ENCODE measurements around the gene TGM3.

TGM3 gene

GRCh38 chr20:2299301-2299700 lies 3.5 kb downstream of the TGM3 start:
- Histone ChIP-seq H3K9ac (ENCODE audit: low read depth, low read length) (no peak overlapping the region), H3K4me2 (ENCODE audit: low read length) (no peak overlapping the region), H3K4me3 (ENCODE audit: low read length) (no peak overlapping the region), H3K36me3 (ENCODE audit: insufficient read depth, low read length) (no peaks in the 10 kb centered on the region), H3K27me3 (ENCODE audit: control insufficient read depth, insufficient read depth, low read length) (peaks cover 72% of the 10 kb centered on the region), H3K9me3 (replicated peaks; ENCODE audit: low read length) (no peaks in the 10 kb centered on the region), H3K4me1 (ENCODE audit: control insufficient read depth, insufficient read depth, low read length) (no peaks in the 10 kb centered on the region)

- Histone ChIP-seq H3K9me3 (replicated peaks; ENCODE audit: low read length) (no peaks in the 10 kb centered on the region), H3K4me3 (ENCODE audit: low read length) (no peak overlapping the region), H3K4me1 (ENCODE audit: control insufficient read depth, insufficient read depth, low read length) (no peaks in the 10 kb centered on the region), H3K36me3 (ENCODE audit: insufficient read depth, low read length) (no peaks in the 10 kb centered on the region), H3K9ac (ENCODE audit: low read depth, low read length) (no peak overlapping the region), H3K27me3 (ENCODE audit: control insufficient read depth, insufficient read depth, low read length) (peaks cover 65% of the 10 kb centered on the region), H3K4me2 (ENCODE audit: low read length) (no peak overlapping the region)
These were observed 4.2 kb downstream of the TGM3 start for GRCh38 chr20:2300002-2300401.

DNA sequence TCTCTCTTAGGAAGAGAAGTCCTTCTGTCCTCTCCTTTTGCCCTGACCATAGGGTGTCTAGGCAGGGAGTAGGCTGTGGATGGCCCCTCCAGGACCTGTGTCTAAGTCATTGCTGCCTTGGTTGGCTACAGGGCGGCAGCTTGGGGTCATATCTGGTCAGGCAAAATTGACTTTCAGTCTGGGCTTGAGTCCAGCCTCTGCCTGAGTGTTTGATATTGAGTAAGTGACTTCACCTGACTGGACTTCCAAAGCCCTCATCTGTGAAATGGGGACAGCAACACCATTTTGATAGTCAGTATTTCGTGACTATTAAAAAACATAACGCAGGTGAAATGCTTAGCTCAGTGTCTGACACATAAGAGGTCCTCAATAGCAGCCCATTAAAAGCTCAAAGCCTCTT lies 4.6 kb downstream of the TGM3 start:
- Histone ChIP-seq H3K27me3 (ENCODE audit: control insufficient read depth, insufficient read depth, low read length) (peaks cover 64% of the 10 kb centered on the region), H3K9me3 (replicated peaks; ENCODE audit: low read length) (no peaks in the 10 kb centered on the region), H3K4me1 (ENCODE audit: control insufficient read depth, insufficient read depth, low read length) (no peaks in the 10 kb centered on the region), H3K9ac (ENCODE audit: low read depth, low read length) (no peak overlapping the region), H3K4me3 (ENCODE audit: low read length) (no peak overlapping the region), H3K36me3 (ENCODE audit: insufficient read depth, low read length) (no peaks in the 10 kb centered on the region), H3K4me2 (ENCODE audit: low read length) (no peak overlapping the region)

GRCh38 chr20:2301164-2301622 lies 5.4 kb downstream of the TGM3 start:
- Histone ChIP-seq H3K4me2 (ENCODE audit: low read length) (no peak overlapping the region), H3K4me1 (ENCODE audit: control insufficient read depth, insufficient read depth, low read length) (no peaks in the 10 kb centered on the region), H3K4me3 (ENCODE audit: low read length) (no peak overlapping the region), H3K9me3 (replicated peaks; ENCODE audit: low read length) (no peaks in the 10 kb centered on the region), H3K9ac (ENCODE audit: low read depth, low read length) (no peak overlapping the region), H3K36me3 (ENCODE audit: insufficient read depth, low read length) (no peaks in the 10 kb centered on the region), H3K27me3 (ENCODE audit: control insufficient read depth, insufficient read depth, low read length) (peaks cover 63% of the 10 kb centered on the region)

- no peaks in the 10 kb centered on the region for H3K36me3 ChIP-seq (ENCODE audit: insufficient read depth, low read length)
- peaks cover 49% of the 10 kb centered on the region for H3K27me3 ChIP-seq (ENCODE audit: control insufficient read depth, insufficient read depth, low read length)
- H3K4me1 ChIP-seq (ENCODE audit: control insufficient read depth, insufficient read depth, low read length): no peaks in the 10 kb centered on the region
- no peaks in the 10 kb centered on the region for H3K9me3 ChIP-seq (replicated peaks; ENCODE audit: low read length)
- no peak overlapping the region for H3K4me3 ChIP-seq (ENCODE audit: low read length)
- H3K4me2 ChIP-seq (ENCODE audit: low read length): no peak overlapping the region
- no peak overlapping the region for H3K9ac ChIP-seq (ENCODE audit: low read depth, low read length)
These were observed 6.7 kb downstream of the TGM3 start for GRCh38 chr20:2302384-2303060.

DNA sequence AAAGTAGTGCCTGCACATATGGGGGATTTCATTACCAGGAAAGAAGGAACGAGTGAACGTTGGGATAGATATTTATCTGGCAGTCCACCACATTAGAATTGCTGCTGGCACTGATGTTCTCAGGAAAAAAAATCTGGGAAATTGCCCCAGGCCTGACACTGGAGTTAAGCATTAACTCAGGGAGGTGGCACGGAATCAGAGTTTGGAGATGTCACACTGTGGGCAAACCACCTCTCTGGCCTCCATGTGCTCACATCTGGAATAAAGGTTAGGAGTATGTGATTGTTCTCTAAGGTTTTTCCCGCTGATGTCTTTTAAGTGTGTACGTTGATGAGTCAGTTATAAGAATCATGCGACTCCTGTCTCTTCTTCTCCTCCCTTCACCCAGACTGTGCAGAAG lies 7.9 kb downstream of the TGM3 start:
- no peaks in the 10 kb centered on the region for H3K9me3 ChIP-seq (replicated peaks; ENCODE audit: low read length)
- peaks cover 38% of the 10 kb centered on the region for H3K27me3 ChIP-seq (ENCODE audit: control insufficient read depth, insufficient read depth, low read length)
- H3K4me3 ChIP-seq (ENCODE audit: low read length): no peak overlapping the region
- H3K9ac ChIP-seq (ENCODE audit: low read depth, low read length): no peak overlapping the region
- H3K4me1 ChIP-seq (ENCODE audit: control insufficient read depth, insufficient read depth, low read length): no peaks in the 10 kb centered on the region
- no peak overlapping the region for H3K4me2 ChIP-seq (ENCODE audit: low read length)
- no peaks in the 10 kb centered on the region for H3K36me3 ChIP-seq (ENCODE audit: insufficient read depth, low read length)

DNA sequence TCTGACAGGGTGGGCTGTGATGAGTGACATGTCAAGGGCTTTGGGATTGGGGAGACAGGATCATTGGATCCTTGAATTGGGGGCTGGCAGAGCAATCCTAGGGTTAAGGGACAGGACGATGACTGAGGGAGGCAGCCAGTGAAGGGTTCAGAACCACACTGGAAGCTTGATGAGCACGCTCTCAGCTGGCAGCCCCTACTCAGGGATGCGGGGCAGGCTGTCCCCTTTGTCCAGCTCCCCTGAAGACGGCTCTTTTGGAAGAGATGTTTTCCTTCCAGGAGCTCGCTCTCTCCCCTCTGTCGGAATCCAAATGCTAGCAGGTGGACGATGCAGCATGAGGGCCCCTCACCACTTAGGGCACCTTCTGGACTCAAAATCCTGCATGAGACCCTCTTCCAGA lies 8.4 kb downstream of the TGM3 start:
- no peaks in the 10 kb centered on the region for H3K36me3 ChIP-seq (ENCODE audit: insufficient read depth, low read length)
- peaks cover 35% of the 10 kb centered on the region for H3K27me3 ChIP-seq (ENCODE audit: control insufficient read depth, insufficient read depth, low read length)
- no peak overlapping the region for H3K4me3 ChIP-seq (ENCODE audit: low read length)
- H3K9ac ChIP-seq (ENCODE audit: low read depth, low read length): no peak overlapping the region
- H3K4me1 ChIP-seq (ENCODE audit: control insufficient read depth, insufficient read depth, low read length): no peaks in the 10 kb centered on the region
- no peak overlapping the region for H3K4me2 ChIP-seq (ENCODE audit: low read length)
- H3K9me3 ChIP-seq (replicated peaks; ENCODE audit: low read length): no peaks in the 10 kb centered on the region

GRCh38 chr20:2305029-2305428 lies 9.2 kb downstream of the TGM3 start:
- Histone ChIP-seq H3K4me2 (ENCODE audit: low read length) (no peak overlapping the region), H3K9me3 (replicated peaks; ENCODE audit: low read length) (no peaks in the 10 kb centered on the region), H3K9ac (ENCODE audit: low read depth, low read length) (no peak overlapping the region), H3K4me3 (ENCODE audit: low read length) (no peak overlapping the region), H3K27me3 (ENCODE audit: control insufficient read depth, insufficient read depth, low read length) (peaks cover 31% of the 10 kb centered on the region), H3K36me3 (ENCODE audit: insufficient read depth, low read length) (no peaks in the 10 kb centered on the region), H3K4me1 (ENCODE audit: control insufficient read depth, insufficient read depth, low read length) (no peaks in the 10 kb centered on the region)

DNA sequence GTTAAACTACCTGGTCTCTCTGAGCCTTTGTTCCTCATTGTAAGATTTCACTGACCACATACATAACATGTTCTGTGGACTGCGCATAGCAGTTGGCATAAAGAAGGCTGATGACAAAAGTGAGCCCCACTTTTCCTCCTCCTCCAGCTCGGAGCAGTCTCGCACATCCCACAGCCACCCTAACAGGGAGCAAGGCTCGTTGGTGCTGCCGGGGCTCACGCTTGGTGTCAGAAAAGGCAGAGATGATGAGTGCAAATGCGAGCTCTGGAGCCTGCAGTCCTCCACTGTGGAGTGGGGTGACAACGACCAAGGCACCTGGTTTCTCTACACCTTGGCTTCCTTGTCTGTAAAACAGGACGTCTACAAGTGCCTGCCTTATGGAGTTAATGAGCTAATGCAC lies 9.7 kb downstream of the TGM3 start:
- H3K4me1 ChIP-seq (ENCODE audit: control insufficient read depth, insufficient read depth, low read length): no peaks in the 10 kb centered on the region
- H3K27me3 ChIP-seq (ENCODE audit: control insufficient read depth, insufficient read depth, low read length): peaks cover 32% of the 10 kb centered on the region
- no peak overlapping the region for H3K4me2 ChIP-seq (ENCODE audit: low read length)
- no peak overlapping the region for H3K4me3 ChIP-seq (ENCODE audit: low read length)
- no peaks in the 10 kb centered on the region for H3K9me3 ChIP-seq (replicated peaks; ENCODE audit: low read length)
- no peaks in the 10 kb centered on the region for H3K36me3 ChIP-seq (ENCODE audit: insufficient read depth, low read length)
- no peak overlapping the region for H3K9ac ChIP-seq (ENCODE audit: low read depth, low read length)

GRCh38 chr20:2305946-2306345 lies 10.1 kb downstream of the TGM3 start:
- Histone ChIP-seq H3K9ac (ENCODE audit: low read depth, low read length) (no peak overlapping the region), H3K4me3 (ENCODE audit: low read length) (no peak overlapping the region), H3K36me3 (ENCODE audit: insufficient read depth, low read length) (no peaks in the 10 kb centered on the region), H3K4me2 (ENCODE audit: low read length) (no peak overlapping the region), H3K4me1 (ENCODE audit: control insufficient read depth, insufficient read depth, low read length) (no peaks in the 10 kb centered on the region), H3K27me3 (ENCODE audit: control insufficient read depth, insufficient read depth, low read length) (peaks cover 28% of the 10 kb centered on the region), H3K9me3 (replicated peaks; ENCODE audit: low read length) (no peaks in the 10 kb centered on the region)

- H3K9me3 ChIP-seq (replicated peaks; ENCODE audit: low read length): no peaks in the 10 kb centered on the region
- H3K4me3 ChIP-seq (ENCODE audit: low read length): no peak overlapping the region
- no peaks in the 10 kb centered on the region for H3K36me3 ChIP-seq (ENCODE audit: insufficient read depth, low read length)
- H3K4me2 ChIP-seq (ENCODE audit: low read length): no peak overlapping the region
- H3K27me3 ChIP-seq (ENCODE audit: control insufficient read depth, insufficient read depth, low read length): peaks cover 29% of the 10 kb centered on the region
- H3K4me1 ChIP-seq (ENCODE audit: control insufficient read depth, insufficient read depth, low read length): no peaks in the 10 kb centered on the region
- H3K9ac ChIP-seq (ENCODE audit: low read depth, low read length): no peak overlapping the region
These were observed 11.3 kb downstream of the TGM3 start for GRCh38 chr20:2307136-2307535.

DNA sequence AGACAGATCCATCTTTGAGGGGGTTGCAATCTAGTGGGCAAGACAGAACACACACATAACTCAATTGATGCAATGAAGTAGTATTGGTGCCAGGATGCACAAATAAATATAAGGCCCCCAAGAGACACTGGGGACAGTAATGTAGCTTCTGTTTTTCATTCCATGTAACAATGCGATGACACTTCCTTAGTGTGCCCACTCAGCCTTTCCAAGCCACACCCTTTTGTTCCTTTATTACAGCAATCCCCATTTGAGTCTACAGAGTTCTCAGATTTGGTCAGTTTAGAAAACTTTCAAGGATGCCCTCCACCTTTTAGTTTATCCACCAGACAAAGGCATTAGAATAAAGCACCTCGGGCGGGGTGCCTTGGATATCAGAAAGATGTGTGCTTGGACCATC lies 15.5 kb downstream of the TGM3 start:
- peaks cover 8% of the 10 kb centered on the region for H3K27me3 ChIP-seq (ENCODE audit: control insufficient read depth, insufficient read depth, low read length)
- no peaks in the 10 kb centered on the region for H3K36me3 ChIP-seq (ENCODE audit: insufficient read depth, low read length)
- H3K4me2 ChIP-seq (ENCODE audit: low read length): no peak overlapping the region
- peaks cover 19% of the 10 kb centered on the region for H3K4me1 ChIP-seq (ENCODE audit: control insufficient read depth, insufficient read depth, low read length)
- no peak overlapping the region for H3K4me3 ChIP-seq (ENCODE audit: low read length)
- no peak overlapping the region for H3K9ac ChIP-seq (ENCODE audit: low read depth, low read length)
- no peaks in the 10 kb centered on the region for H3K9me3 ChIP-seq (replicated peaks; ENCODE audit: low read length)

All from skeletal muscle satellite cell (primary cell).